Measurements from ENCODE around the gene PLEKHM2.

DNA sequence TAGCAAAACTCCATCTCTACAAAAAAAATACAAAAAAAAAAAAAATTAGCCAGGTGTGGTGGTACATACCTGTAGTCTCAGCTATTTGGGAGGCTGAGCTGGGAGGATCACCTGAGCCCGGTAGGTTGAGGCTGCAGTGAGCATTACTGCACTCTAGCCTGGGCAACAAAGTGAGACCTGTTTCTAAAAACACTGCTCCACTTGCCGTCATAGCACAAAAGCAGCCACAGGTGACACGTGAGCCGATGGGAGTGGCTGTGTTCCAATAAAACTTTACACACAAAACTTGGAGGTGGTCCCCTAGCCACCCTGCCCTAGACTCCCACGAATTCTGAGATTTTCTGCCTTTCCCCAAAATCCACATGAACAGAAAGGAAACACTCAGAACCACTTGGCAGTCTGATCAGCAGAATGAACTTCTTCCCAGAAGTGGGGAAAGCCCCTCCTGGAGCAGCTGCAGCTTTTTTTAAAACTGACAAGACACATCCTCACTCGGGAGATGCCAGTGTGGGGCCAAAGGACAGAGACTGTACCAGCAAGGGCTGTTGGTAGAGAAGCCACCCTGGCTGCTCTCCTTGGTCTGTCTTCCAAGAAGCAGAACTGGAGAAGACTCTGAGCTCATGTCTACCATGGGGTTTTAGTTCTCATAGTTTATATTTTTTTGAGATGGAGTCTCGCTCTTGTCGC, 23.3 kb downstream of the PLEKHM2 start:
- TF ChIP-seq, protein P1, sequence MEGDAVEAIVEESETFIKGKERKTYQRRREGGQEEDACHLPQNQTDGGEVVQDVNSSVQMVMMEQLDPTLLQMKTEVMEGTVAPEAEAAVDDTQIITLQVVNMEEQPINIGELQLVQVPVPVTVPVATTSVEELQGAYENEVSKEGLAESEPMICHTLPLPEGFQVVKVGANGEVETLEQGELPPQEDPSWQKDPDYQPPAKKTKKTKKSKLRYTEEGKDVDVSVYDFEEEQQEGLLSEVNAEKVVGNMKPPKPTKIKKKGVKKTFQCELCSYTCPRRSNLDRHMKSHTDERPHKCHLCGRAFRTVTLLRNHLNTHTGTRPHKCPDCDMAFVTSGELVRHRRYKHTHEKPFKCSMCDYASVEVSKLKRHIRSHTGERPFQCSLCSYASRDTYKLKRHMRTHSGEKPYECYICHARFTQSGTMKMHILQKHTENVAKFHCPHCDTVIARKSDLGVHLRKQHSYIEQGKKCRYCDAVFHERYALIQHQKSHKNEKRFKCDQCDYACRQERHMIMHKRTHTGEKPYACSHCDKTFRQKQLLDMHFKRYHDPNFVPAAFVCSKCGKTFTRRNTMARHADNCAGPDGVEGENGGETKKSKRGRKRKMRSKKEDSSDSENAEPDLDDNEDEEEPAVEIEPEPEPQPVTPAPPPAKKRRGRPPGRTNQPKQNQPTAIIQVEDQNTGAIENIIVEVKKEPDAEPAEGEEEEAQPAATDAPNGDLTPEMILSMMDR (conservative IDR thresholded peaks at IDR 0.05 in 1 of 2, IDR thresholded peaks at IDR 0.05 in 1 of 2; ENCODE audit: extremely low read depth in 1 of 2, insufficient read depth in 1 of 2, low read depth in 1 of 2, low read length in 2 of 2): no peak
- TF ChIP-seq EZH2 (IDR thresholded peaks at IDR 0.05; ENCODE audit: borderline replicate concordance, low read length): no peak

Data from mammary epithelial cell (primary cell).